ENCODE measurements around the gene PLCB3.

PLCB3 gene

DNA sequence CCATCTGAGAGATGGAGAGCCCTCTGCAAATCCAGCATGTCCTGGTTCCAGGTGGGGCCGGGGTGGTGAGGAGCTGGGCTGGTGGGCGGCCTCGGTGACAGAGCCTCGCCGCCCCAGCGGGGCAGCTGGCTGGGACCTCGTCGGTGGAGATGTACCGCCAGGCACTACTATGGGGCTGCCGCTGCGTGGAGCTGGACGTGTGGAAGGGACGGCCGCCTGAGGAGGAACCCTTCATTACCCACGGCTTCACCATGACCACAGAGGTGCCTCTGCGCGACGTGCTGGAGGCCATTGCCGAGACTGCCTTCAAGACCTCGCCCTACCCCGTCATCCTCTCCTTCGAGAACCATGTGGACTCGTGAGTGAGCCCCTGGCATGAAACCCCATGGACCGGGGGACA is 7.0 kb downstream of the PLCB3 start:
- TF ChIP-seq GABPA (IDR thresholded peaks at IDR 0.05; ENCODE audit: low read depth) (no peak), SPI1 (IDR thresholded peaks at IDR 0.05; ENCODE audit: borderline replicate concordance, low read depth) (no peak), REST (IDR thresholded peaks at IDR 0.05; ENCODE audit: insufficient replicate concordance, low read depth) (no peak), POLR2AphosphoS5 (IDR thresholded peaks at IDR 0.05; ENCODE audit: low read depth) (no peak)
- TF ChIP-seq, protein P1, sequence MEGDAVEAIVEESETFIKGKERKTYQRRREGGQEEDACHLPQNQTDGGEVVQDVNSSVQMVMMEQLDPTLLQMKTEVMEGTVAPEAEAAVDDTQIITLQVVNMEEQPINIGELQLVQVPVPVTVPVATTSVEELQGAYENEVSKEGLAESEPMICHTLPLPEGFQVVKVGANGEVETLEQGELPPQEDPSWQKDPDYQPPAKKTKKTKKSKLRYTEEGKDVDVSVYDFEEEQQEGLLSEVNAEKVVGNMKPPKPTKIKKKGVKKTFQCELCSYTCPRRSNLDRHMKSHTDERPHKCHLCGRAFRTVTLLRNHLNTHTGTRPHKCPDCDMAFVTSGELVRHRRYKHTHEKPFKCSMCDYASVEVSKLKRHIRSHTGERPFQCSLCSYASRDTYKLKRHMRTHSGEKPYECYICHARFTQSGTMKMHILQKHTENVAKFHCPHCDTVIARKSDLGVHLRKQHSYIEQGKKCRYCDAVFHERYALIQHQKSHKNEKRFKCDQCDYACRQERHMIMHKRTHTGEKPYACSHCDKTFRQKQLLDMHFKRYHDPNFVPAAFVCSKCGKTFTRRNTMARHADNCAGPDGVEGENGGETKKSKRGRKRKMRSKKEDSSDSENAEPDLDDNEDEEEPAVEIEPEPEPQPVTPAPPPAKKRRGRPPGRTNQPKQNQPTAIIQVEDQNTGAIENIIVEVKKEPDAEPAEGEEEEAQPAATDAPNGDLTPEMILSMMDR (IDR thresholded peaks at IDR 0.05; ENCODE audit: insufficient read depth, low read length), result no peak
- DNase-seq (ENCODE audit: low read depth in 1 of 2, low spot score in 1 of 2), result no peak
- Histone ChIP-seq H3K27ac (replicated peaks) (no peak overlapping the region), H3K27me3 (ENCODE audit: insufficient read depth, poor library complexity, severe bottlenecking) (no peaks in the 10 kb centered on the region), H3K4me3 (replicated peaks; ENCODE audit: insufficient read depth, low read length) (no peak overlapping the region)

DNA sequence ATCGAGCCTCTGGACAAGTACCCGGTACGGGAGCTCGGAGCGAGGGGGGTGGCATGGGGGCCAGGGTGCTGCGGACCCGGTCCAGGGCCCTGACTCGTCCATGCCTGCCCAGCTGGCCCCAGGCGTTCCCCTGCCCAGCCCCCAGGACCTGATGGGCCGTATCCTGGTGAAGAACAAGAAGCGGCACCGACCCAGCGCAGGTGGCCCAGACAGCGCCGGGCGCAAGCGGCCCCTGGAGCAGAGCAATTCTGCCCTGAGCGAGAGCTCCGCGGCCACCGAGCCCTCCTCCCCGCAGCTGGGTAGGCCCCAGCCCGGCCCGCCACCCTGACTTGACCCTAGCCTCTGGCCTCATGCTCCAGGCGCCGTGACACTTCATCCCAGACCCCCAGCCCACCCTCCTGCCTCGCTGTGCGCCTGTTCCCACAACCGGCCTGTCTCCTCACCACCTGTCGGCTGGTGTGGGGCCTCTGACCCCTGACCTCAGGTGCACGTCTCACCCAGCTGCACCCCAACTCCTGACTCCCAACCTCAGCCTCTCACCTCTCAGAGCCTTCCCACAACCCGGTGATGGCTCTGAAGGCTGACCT is 7.7 kb downstream of the PLCB3 start:
- H3K27me3 ChIP-seq (ENCODE audit: insufficient read depth, poor library complexity, severe bottlenecking), result no peaks in the 10 kb centered on the region
- H3K27ac ChIP-seq (replicated peaks), result no peak overlapping the region
- TF ChIP-seq POLR2AphosphoS5 (IDR thresholded peaks at IDR 0.05; ENCODE audit: low read depth) (no peak), REST (IDR thresholded peaks at IDR 0.05; ENCODE audit: insufficient replicate concordance, low read depth) (no peak), SPI1 (IDR thresholded peaks at IDR 0.05; ENCODE audit: borderline replicate concordance, low read depth) (no peak), GABPA (IDR thresholded peaks at IDR 0.05; ENCODE audit: low read depth) (no peak)
- TF ChIP-seq, protein P1 (IDR thresholded peaks at IDR 0.05; ENCODE audit: insufficient read depth, low read length), result no peak

DNA sequence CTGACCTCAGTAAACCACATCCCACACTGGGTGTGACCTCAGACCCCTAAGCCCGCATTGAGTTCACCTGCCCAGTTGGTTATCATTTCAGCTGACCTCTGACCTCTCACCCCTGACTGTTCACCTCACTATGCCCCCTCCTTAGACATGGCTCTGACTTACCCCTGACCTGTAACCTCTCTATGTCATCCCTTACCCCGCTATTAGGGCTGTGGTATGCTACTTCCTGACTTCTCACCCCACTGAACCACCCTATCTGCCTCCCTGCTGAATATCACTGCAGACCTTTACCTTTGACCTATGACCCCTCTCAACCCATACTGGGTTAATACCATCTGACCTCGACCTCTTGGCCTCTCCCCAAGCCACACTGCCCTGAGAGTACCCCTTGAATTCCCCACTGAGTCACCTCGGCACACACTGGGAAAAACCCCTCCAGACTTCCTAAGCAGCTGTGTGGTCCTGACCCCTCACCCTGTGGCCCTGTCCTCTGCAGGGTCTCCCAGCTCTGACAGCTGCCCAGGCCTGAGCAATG is 8.3 kb downstream of the PLCB3 start:
- H3K27ac ChIP-seq (replicated peaks), result no peak overlapping the region
- no peak overlapping the region for H3K4me3 ChIP-seq (replicated peaks; ENCODE audit: insufficient read depth, low read length)
- H3K27me3 ChIP-seq (ENCODE audit: insufficient read depth, poor library complexity, severe bottlenecking), result no peaks in the 10 kb centered on the region
- DNase-seq (ENCODE audit: low read depth in 1 of 2, low spot score in 1 of 2), result no peak
- no peak for TF ChIP-seq SPI1 (IDR thresholded peaks at IDR 0.05; ENCODE audit: borderline replicate concordance, low read depth)
- no peak for TF ChIP-seq GABPA (IDR thresholded peaks at IDR 0.05; ENCODE audit: low read depth)
- TF ChIP-seq POLR2AphosphoS5 (IDR thresholded peaks at IDR 0.05; ENCODE audit: low read depth), result no peak

More for the DNA sequence above, 7.7 kb downstream of the PLCB3 start:
- H3K4me3 ChIP-seq (replicated peaks; ENCODE audit: insufficient read depth, low read length), result no peak overlapping the region
- no peak for DNase-seq (ENCODE audit: low read depth in 1 of 2, low spot score in 1 of 2)

GRCh38 chr11:64260147-64260708 is 8.9 kb downstream of the PLCB3 start:
- H3K27me3 ChIP-seq (ENCODE audit: insufficient read depth, poor library complexity, severe bottlenecking), result no peaks in the 10 kb centered on the region
- no peak overlapping the region for H3K4me3 ChIP-seq (replicated peaks; ENCODE audit: insufficient read depth, low read length)
- H3K27ac ChIP-seq (replicated peaks), result no peak overlapping the region
- DNase-seq (ENCODE audit: low read depth in 1 of 2, low spot score in 1 of 2), result no peak
- no peak for TF ChIP-seq REST (IDR thresholded peaks at IDR 0.05; ENCODE audit: insufficient replicate concordance, low read depth)
- no peak for TF ChIP-seq POLR2AphosphoS5 (IDR thresholded peaks at IDR 0.05; ENCODE audit: low read depth)
- TF ChIP-seq SPI1 (IDR thresholded peaks at IDR 0.05; ENCODE audit: borderline replicate concordance, low read depth), result no peak
- TF ChIP-seq, protein P1 (IDR thresholded peaks at IDR 0.05; ENCODE audit: insufficient read depth, low read length), result no peak
- no peak for TF ChIP-seq GABPA (IDR thresholded peaks at IDR 0.05; ENCODE audit: low read depth)

Data from HL-60 (cell line).